Colonic mucosa (tissue), 4 donors: ENCODE measurements around the gene LAMA1. TPM values are rescaled to one million over a fixed set of nuclear protein-coding genes. Genes with fewer than 3 reads are reported as not detected.
A peak's percentile ranks its signal among the peaks of the same experiment; 100 is the strongest.

Experiments used
- DNase-seq: peaks from one replicate; pipeline ENCODE4 v3.0.0-alpha.2; 2020
- H3K27ac ChIP-seq: fragments of 200-600 bp; one replicate; pipeline ENCODE4 v1.8.0; 2021
- H3K27me3 ChIP-seq: fragments of 200-600 bp; one replicate; pipeline ENCODE4 v1.8.0; 2021
- H3K36me3 ChIP-seq: fragments of 200-600 bp; one replicate; pipeline ENCODE4 v1.8.0; 2021
- H3K4me1 ChIP-seq: fragments of 200-600 bp; one replicate; pipeline ENCODE4 v1.8.0; 2021; ENCODE audit warnings: mild to moderate bottlenecking
- H3K4me3 ChIP-seq: fragments of 200-600 bp; one replicate; pipeline ENCODE4 v1.8.0; 2021
- H3K9ac ChIP-seq, 2 donors: one replicate each; pipeline ENCODE4 v1.7.0; 2013; ENCODE audit warnings: control low read depth in 2 of 2, low read depth in 2 of 2, low read length in 2 of 2
- H3K9me3 ChIP-seq: fragments of 200-600 bp; one replicate; pipeline ENCODE4 v1.8.0; 2021
- intact Hi-C: fragments of 100-400 bp; cut with DNase I; formaldehyde crosslinking; loops from one replicate; pipeline ENCODE4 v1.14.1; 2022
- total RNA-seq, 2 donors: library from RNA; stranded (reverse); fragmentation: NEBNext Ultra II Directional in 1 of 2; extraction: Animal tissue kit (Norgen Biotek cat#: 25700) in 1 of 2; gene quantifications; one replicate each; pipeline ENCODE4 v1.2.1, GENCODE V29; 2021
- TF ChIP-seq, protein P1 (sequence below): fragments of 200-600 bp; IDR thresholded peaks from one replicate; pipeline ENCODE4 v1.8.0; 2022; ENCODE audit warnings: antibody characterized with exemption, mild to moderate bottlenecking
- donor health status: healthy.
- donor health status: DM: no; HTN: no; CAD: no.
- donor health status: DM: no; HTN: no; CAD: no.

LAMA1 gene
- total RNA-seq, 2 donors from 2014 or later = 7.7 to 24.2 TPM

DNA sequence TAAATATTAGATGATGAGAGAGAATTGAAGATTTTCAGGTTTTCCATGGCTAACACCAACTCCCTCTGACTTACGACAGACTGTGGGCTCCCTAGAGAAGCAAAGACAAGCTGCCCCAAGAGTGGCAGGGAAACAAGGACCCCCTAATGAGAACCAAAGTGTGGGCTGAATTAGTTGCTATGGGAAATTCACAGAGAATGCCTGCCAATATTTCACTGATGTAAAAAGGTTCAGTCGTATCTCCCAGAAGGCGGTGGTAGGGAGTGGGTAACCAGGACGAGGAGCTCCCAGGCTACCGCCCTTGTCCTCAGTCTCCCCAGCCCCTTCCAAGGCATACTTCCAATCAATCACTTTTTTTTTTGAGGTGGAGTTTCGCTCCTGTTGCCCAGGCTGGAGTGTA lies 113.6 kb downstream of the LAMA1 start:
- Histone ChIP-seq H3K27me3 (no peaks in the 10 kb centered on the region), H3K4me3 (no peak overlapping the region), H3K9me3 (no peaks in the 10 kb centered on the region), H3K27ac (no peak overlapping the region), H3K36me3 (no peaks in the 10 kb centered on the region), H3K9ac (no peak overlapping the region), H3K4me1 (no peaks in the 10 kb centered on the region)
- intact Hi-C loops = loop anchor here (5.0 kb wide), 1 partner anchor 87 kb away; no protein-coding TSS in a partner anchor
- TF ChIP-seq, protein P1, sequence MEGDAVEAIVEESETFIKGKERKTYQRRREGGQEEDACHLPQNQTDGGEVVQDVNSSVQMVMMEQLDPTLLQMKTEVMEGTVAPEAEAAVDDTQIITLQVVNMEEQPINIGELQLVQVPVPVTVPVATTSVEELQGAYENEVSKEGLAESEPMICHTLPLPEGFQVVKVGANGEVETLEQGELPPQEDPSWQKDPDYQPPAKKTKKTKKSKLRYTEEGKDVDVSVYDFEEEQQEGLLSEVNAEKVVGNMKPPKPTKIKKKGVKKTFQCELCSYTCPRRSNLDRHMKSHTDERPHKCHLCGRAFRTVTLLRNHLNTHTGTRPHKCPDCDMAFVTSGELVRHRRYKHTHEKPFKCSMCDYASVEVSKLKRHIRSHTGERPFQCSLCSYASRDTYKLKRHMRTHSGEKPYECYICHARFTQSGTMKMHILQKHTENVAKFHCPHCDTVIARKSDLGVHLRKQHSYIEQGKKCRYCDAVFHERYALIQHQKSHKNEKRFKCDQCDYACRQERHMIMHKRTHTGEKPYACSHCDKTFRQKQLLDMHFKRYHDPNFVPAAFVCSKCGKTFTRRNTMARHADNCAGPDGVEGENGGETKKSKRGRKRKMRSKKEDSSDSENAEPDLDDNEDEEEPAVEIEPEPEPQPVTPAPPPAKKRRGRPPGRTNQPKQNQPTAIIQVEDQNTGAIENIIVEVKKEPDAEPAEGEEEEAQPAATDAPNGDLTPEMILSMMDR = no peak
- DNase-seq = no peak

DNA sequence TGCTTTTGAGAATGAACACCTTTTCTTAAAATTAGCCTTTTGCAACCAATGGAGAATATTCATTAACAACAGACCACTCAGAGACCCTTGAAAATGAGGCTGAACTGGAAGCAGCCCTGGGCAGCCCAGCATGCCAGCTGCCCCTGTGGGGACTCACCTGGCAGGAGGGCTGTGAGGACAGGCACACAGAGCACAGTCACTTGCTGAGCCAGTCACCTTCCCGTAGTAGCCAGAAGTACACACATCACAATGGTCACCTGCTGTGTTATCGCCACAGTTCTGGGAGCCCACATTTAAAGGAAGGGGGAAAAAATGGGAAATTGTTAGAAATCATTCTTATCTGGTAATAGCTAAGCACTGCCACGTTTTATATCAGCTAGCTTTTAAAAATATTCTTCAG lies 115.5 kb downstream of the LAMA1 start:
- intact Hi-C loops = loop anchor here (5.0 kb wide), 1 partner anchor 85 kb away; no protein-coding TSS in a partner anchor
- TF ChIP-seq, protein P1 = no peak
- no peaks in the 10 kb centered on the region for H3K9me3 ChIP-seq

DNA sequence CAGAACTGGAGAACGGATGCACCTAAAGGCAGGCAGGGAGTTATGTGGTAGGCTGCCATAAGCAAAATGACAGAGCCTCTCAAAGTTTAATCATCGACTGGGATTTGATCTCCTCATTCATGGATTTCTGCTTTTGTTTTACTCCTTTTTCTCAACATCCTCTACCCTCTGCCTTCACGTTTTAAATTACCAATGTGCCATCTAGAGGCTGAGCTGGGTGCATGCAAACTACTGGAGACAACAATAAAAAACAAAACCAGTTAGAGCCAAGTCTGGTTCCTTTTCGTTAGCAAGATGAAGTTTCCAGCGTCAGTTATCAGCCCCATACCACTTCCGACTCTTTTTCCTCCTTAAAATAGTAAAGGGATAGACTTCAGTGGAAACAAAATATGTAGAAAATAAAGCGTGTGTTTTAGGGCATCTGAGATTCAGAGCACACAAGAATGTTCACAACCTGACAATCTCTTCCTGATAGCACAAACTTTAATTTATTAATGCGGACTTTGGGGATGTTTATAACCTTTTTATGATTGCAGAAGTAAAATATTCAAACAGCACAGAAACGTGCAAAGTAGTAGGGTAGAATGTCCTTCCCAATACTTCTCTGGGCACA lies 117.0 kb downstream of the LAMA1 start:
- intact Hi-C loops = loop anchor here (5.0 kb wide), 1 partner anchor 83 kb away; no protein-coding TSS in a partner anchor
- DNase-seq = peak; percentile 29
- no peaks in the 10 kb centered on the region for H3K27me3 ChIP-seq
- no peak overlapping the region for H3K27ac ChIP-seq
- H3K9ac ChIP-seq = no peak overlapping the region
- no peaks in the 10 kb centered on the region for H3K4me1 ChIP-seq
- no peak overlapping the region for H3K4me3 ChIP-seq
- H3K36me3 ChIP-seq = no peaks in the 10 kb centered on the region
- no peaks in the 10 kb centered on the region for H3K9me3 ChIP-seq
- TF ChIP-seq, protein P1 = peak; percentile 47

More for the DNA sequence above, 115.5 kb downstream of the LAMA1 start:
- Histone ChIP-seq H3K36me3 (no peaks in the 10 kb centered on the region), H3K27me3 (no peaks in the 10 kb centered on the region), H3K27ac (no peak overlapping the region), H3K4me1 (no peaks in the 10 kb centered on the region), H3K9ac (no peak overlapping the region), H3K4me3 (no peak overlapping the region)
- DNase-seq = no peak

DNA sequence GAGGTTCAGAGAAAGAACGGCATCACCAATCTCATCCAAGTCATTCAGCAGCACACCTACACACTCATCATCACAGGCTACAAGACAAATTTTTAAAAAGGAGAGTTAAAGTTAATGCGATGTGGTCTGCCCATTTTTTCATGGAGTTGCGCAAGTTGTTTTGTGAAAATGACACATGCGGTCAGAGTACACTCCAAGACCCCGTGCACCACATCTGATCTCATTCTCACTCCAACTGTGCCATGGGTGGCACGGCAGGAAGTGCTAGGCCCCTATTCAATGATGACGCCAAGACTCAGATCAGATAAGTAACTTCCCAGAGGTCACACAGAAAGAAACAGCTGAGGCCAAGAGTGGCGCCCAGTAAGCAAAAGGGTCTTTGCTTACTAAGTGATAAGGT lies 119.8 kb downstream of the LAMA1 start:
- no peaks in the 10 kb centered on the region for H3K27me3 ChIP-seq
- DNase-seq = no peak
- intact Hi-C loops = no loop called here
- no peak overlapping the region for H3K4me3 ChIP-seq
- no peaks in the 10 kb centered on the region for H3K36me3 ChIP-seq
- no peaks in the 10 kb centered on the region for H3K9me3 ChIP-seq
- H3K27ac ChIP-seq = no peak overlapping the region
- TF ChIP-seq, protein P1 = no peak
- H3K9ac ChIP-seq = no peak overlapping the region
- no peaks in the 10 kb centered on the region for H3K4me1 ChIP-seq

DNA sequence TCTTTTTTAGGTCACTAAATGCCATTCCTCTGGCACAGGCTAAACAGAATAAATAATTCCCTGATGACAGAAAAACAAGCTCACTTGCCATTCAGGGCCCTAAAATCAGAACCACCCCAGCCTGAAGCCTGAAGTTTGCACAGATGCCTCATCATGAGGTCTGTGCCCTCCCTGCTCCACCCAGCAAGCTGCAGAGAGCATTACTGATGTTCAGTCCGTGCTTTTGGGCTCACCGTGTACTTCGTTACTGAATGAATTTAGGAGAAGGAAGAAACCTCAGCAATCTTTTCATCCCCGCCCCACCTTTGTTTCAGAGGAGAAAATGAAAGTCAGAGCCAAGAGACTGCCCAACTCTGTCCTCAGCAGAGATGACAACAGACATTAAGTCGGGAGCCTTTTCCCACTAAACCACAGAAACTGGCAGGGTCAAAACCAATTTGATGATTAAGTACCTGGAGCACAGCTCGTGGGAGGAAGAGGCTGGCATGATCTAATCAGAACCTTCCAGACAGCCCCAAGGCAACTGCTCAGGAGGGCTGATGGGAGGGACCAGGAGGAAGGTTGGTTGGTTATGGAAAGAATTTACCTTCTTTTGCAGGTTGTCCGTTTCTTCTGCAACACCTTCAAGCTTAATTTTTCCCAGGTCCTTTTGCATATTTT lies 122.7 kb downstream of the LAMA1 start:
- Histone ChIP-seq H3K4me1 (no peaks in the 10 kb centered on the region), H3K27ac (no peak overlapping the region), H3K9ac (no peak overlapping the region), H3K4me3 (no peak overlapping the region), H3K36me3 (no peaks in the 10 kb centered on the region), H3K27me3 (no peaks in the 10 kb centered on the region), H3K9me3 (no peaks in the 10 kb centered on the region)
- TF ChIP-seq, protein P1 = no peak
- DNase-seq = no peak
- intact Hi-C loops = no loop called here
